Measurements from ENCODE around the gene SDR42E2.

The SDR42E2 gene

GRCh38 chr16:22220069-22220440 is 57.7 kb downstream of the SDR42E2 start:
- DNase-seq (ENCODE audit: low read depth): no peak
- no peak overlapping the region for H3K4me3 ChIP-seq (ENCODE audit: low read length)

GRCh38 chr16:22220714-22221113 is 58.4 kb downstream of the SDR42E2 start:
- DNase-seq (ENCODE audit: low read depth): no peak
- TF ChIP-seq, protein P1, sequence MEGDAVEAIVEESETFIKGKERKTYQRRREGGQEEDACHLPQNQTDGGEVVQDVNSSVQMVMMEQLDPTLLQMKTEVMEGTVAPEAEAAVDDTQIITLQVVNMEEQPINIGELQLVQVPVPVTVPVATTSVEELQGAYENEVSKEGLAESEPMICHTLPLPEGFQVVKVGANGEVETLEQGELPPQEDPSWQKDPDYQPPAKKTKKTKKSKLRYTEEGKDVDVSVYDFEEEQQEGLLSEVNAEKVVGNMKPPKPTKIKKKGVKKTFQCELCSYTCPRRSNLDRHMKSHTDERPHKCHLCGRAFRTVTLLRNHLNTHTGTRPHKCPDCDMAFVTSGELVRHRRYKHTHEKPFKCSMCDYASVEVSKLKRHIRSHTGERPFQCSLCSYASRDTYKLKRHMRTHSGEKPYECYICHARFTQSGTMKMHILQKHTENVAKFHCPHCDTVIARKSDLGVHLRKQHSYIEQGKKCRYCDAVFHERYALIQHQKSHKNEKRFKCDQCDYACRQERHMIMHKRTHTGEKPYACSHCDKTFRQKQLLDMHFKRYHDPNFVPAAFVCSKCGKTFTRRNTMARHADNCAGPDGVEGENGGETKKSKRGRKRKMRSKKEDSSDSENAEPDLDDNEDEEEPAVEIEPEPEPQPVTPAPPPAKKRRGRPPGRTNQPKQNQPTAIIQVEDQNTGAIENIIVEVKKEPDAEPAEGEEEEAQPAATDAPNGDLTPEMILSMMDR (conservative IDR thresholded peaks at IDR 0.05; ENCODE audit: low read depth, low read length): no peak
- H3K4me3 ChIP-seq (ENCODE audit: low read length): no peak overlapping the region

More at GRCh38 chr16:22220069-22220440, 57.7 kb downstream of the SDR42E2 start:
- TF ChIP-seq, protein P1 (conservative IDR thresholded peaks at IDR 0.05; ENCODE audit: low read depth, low read length): no peak

DNA sequence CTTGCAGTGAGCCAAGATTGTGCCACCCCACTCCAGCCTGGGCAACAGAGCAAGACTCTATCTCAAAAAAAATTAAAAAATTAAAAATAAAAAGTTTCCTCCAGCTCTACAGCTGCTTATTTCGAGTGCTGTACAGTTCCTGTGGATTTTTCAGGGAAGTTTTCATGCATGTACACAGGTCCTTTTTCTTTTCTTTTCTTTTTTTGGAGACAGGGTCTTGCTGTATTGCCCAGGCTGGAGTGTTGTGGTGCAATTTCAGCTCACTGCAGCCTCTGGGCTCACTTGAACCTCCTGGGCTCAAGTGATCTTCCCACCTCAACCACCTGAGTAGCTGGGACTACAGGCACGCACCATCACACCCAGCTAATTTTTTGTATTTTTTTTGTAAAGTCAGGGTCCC is 59.7 kb downstream of the SDR42E2 start:
- TF ChIP-seq, protein P1 (conservative IDR thresholded peaks at IDR 0.05; ENCODE audit: low read depth, low read length): no peak
- no peak for DNase-seq (ENCODE audit: low read depth)
- H3K4me3 ChIP-seq (ENCODE audit: low read length): no peak overlapping the region

- DNase-seq (ENCODE audit: low read depth): no peak
- no peak overlapping the region for H3K4me3 ChIP-seq (ENCODE audit: low read length)
- TF ChIP-seq, protein P1 (conservative IDR thresholded peaks at IDR 0.05; ENCODE audit: low read depth, low read length): no peak
These were observed 60.7 kb downstream of the SDR42E2 start for GRCh38 chr16:22222998-22223397.

GRCh38 chr16:22225060-22225459 is 62.8 kb downstream of the SDR42E2 start:
- DNase-seq (ENCODE audit: low read depth): no peak
- TF ChIP-seq, protein P1 (conservative IDR thresholded peaks at IDR 0.05; ENCODE audit: low read depth, low read length): no peak

GRCh38 chr16:22229889-22230288 is 67.6 kb downstream of the SDR42E2 start:
- H3K4me3 ChIP-seq (ENCODE audit: low read length): no peak overlapping the region
- DNase-seq (ENCODE audit: low read depth): no peak
- TF ChIP-seq, protein P1 (conservative IDR thresholded peaks at IDR 0.05; ENCODE audit: low read depth, low read length): no peak

More at GRCh38 chr16:22225060-22225459, 62.8 kb downstream of the SDR42E2 start:
- H3K4me3 ChIP-seq (ENCODE audit: low read length): no peak overlapping the region

DNA sequence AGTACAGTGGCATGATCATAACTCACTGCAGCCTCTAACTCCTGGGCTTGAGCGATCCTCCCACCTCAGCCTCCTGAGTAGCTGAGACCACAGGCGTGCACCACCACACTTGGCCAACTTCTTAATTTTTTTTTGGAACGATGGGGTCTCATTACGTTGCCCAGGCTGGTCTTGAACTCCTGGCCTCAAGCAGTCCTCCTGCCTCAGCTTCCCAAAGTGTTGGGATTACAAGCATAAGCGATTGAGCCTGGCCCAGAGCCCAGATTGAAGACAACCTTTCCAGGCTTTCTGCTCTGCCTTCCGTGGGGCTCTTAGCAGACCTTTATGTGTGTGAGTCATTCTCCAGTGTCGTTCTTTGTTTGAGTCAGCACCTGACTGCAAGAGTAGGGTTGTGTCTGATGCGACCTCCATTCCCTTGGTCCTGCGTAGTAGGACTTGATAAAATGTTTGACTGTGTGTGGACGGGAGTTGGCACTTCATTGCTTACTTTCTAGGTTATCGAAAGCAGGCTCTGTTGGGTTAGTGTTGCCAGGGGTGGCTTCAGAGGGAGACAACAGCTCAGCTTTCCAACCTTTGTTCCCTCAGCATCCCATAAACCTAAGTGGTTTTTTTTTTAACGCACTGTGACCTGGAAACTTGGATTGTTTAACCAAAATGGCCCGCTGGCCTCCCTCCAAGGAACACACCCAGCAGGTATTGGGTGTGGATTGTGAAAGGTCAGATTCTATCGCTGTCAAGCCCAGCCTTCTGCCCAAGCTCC is 70.2 kb downstream of the SDR42E2 start:
- peak; percentile 18 for DNase-seq (ENCODE audit: low read depth)
- no peak overlapping the region for H3K4me3 ChIP-seq (ENCODE audit: low read length)
- TF ChIP-seq, protein P1 (conservative IDR thresholded peaks at IDR 0.05; ENCODE audit: low read depth, low read length): no peak
